H1 (cell line): ENCODE results near the gene PPM1G. TPM values are rescaled to one million over a fixed set of nuclear protein-coding genes. Genes with fewer than 3 reads are reported as not detected.

Experiments used
- ASH2L ChIP-seq: fragments of 200-600, 300-600 bp; sonication (generic); IDR thresholded peaks from one replicate; pipeline ENCODE4 v1.7.1; 2017; ENCODE audit warnings: low read length
- PHF8 ChIP-seq: fragments of 200-600 bp; sonication (generic); conservative IDR thresholded peaks from 2 replicates; pipeline ENCODE4 v1.7.1; 2012; ENCODE audit warnings: low read depth, mild to moderate bottlenecking, inconsistent platforms, low read length, moderate library complexity
- POLR2AphosphoS5 ChIP-seq: IDR thresholded peaks from 2 replicates; pipeline ENCODE4 v1.6.1; 2011; ENCODE audit warnings: low read depth, low read length
- RBBP5 ChIP-seq: IDR thresholded peaks from 2 replicates; pipeline ENCODE4 v1.7.1; 2012; ENCODE audit warnings: low read depth, mild to moderate bottlenecking, inconsistent platforms, low read length, moderate library complexity, borderline replicate concordance
- SP4 ChIP-seq: IDR thresholded peaks from 2 replicates; pipeline ENCODE4 v1.6.1; 2012; ENCODE audit warnings: low read length, inconsistent platforms
- YY1 ChIP-seq: IDR thresholded peaks from 2 replicates; pipeline ENCODE4 v1.6.1; 2011; ENCODE audit warnings: low read depth, mild to moderate bottlenecking, low read length
- polyA plus RNA-seq, 7 experiments: library from polyadenylated mRNA; depleted of rRNA in 3 of 7; stranded (reverse) in 5 of 7; unstranded in 2 of 7; fragments of >200 nt in 5 of 7; fragments of 200-250 nt in 2 of 7; gene quantifications; 1 replicate in 5 of 7; 2 replicates in 1 of 7; 4 replicates in 1 of 7; pipeline versions ENCODE4 v1.2.1 to v1.2.3, GENCODE V29; 2011 to 2013; ENCODE audit warnings: missing spikeins in 2 of 7, mixed read lengths in 2 of 7
- total RNA-seq: library from RNA; stranded (reverse); fragmentation: NEBNext Ultra II Directional; extraction: Animal tissue kit (Norgen Biotek cat#: 25700); gene quantifications from 2 replicates; pipeline ENCODE4 v1.2.1, GENCODE V29; 2021
- TF ChIP-seq, protein P1 (sequence below), 3 experiments: IDR thresholded peaks; 1 replicate in 2 of 3; 2 replicates in 1 of 3; pipeline versions ENCODE4 v1.5.1 to v1.6.1; 2011; ENCODE audit warnings: low read length in 3 of 3, mild to moderate bottlenecking in 3 of 3, inconsistent platforms in 2 of 3, low read depth in 1 of 3, moderate library complexity in 1 of 3; ENCODE audit not compliant: insufficient read depth in 1 of 3; ENCODE audit errors: control extremely low read depth in 1 of 3

Gene PPM1G
- total and polyA plus RNA-seq, 2 of the 8 experiments (the other 6 are each of a cell fraction or from before 2014, with no cell fraction given), result 73.3 to 203 TPM

GRCh38 chr2:27428213-27428977, 19.0 kb upstream of the PPM1G start, which contains the start of gene NRBP1 (continued):
- TF ChIP-seq, protein P1, sequence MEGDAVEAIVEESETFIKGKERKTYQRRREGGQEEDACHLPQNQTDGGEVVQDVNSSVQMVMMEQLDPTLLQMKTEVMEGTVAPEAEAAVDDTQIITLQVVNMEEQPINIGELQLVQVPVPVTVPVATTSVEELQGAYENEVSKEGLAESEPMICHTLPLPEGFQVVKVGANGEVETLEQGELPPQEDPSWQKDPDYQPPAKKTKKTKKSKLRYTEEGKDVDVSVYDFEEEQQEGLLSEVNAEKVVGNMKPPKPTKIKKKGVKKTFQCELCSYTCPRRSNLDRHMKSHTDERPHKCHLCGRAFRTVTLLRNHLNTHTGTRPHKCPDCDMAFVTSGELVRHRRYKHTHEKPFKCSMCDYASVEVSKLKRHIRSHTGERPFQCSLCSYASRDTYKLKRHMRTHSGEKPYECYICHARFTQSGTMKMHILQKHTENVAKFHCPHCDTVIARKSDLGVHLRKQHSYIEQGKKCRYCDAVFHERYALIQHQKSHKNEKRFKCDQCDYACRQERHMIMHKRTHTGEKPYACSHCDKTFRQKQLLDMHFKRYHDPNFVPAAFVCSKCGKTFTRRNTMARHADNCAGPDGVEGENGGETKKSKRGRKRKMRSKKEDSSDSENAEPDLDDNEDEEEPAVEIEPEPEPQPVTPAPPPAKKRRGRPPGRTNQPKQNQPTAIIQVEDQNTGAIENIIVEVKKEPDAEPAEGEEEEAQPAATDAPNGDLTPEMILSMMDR (IDR thresholded peaks at IDR 0.05; ENCODE audit: control extremely low read depth in 1 of 3, insufficient read depth in 1 of 3, low read depth in 1 of 3, low read length in 3 of 3), result peak in 1 of 3 experiments; percentile 11; a peak in 1 of 4 replicates
- TF ChIP-seq SP4 (peak; percentile 76), ASH2L (peak; percentile 74), RBBP5 (peak; percentile 40; the same call in 1 of the 2 replicates), POLR2AphosphoS5 (peak; percentile 65), YY1 (peak; percentile 76; the same call in 1 of the 2 replicates), PHF8 (peak; percentile 92)
